ENCODE measurements around the gene FBLN2. TPM values are rescaled to one million over a fixed set of nuclear protein-coding genes. Genes with fewer than 3 reads are reported as not detected.

Gene FBLN2
- total and polyA plus RNA-seq, 2 of the 13 experiments (the other 11 are each of a cell fraction or from before 2014, with no cell fraction given) = not detected

DNA sequence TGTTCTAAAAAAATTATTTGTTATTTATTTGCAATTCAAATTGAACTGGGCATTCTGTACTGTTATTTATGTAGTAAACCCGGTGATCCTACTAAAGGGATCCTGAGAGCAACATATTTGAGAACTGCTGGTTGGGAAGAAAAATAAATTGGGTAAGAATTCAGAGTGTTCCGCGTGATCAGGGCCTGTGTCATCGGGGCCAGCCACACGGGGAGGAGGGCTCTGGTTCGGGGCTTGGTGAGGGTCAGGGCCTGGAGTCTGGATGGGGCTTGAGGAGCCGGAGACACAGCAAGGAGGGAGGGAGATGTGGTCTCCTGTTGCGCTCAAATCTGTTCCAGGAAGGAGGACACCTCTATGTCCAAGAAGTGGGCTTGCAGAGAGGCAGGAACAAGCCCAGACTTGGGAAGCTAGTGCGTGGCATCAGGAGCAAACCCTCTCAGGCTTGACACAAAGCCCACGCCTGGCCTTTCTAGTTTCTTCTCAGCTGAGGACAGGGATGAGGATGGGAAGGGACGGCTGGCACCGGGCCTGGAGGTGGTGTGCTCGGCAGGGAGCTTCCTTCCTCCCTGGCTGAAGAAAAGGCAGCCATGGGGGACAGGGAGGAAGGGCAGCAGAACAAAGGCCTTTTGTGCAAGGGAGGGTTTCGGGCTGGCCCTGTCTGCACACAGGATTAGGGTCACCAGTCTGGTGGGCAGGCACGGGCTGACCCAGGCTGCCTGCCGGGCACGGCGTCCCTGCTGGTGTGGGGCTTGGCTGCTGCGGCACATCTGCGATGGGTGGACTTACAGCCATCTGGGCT lies 22.9 kb upstream of the FBLN2 start:
- no peak for FAIRE-seq
- in situ Hi-C loops (cut with HindIII; ENCODE audit: extremely low pct_ligation_motif_present, low pct_unique_long_range_greater_than_20kb) = no loop called here

DNA sequence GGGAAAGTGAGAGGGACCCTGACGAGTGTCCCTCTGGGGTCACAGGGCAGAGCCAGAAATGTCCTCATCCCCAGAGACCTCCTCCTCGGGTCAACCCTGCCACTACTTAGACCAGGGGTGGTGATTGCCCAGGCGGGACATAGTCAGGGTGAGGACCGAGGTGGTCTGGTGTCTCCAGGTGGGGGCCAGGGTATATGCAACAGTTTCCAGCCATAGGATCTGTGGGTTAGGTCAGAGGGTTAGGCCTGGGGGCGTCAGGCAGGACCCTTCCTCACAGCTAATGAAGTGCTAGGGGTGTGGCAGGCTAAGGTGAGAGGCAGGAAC lies 22.3 kb upstream of the FBLN2 start:
- no peak overlapping the region for H3K4me3 ChIP-seq (replicated peaks in 1 of 3; ENCODE audit: insufficient read depth in 1 of 3, low read depth in 2 of 3, low read length in 3 of 3)
- intact Hi-C loops (cut with micrococcal nuclease; ENCODE audit: unreplicated experiment) (no loop called here), in situ Hi-C loops (cut with HindIII; ENCODE audit: extremely low pct_ligation_motif_present, low pct_unique_long_range_greater_than_20kb) (no loop called here)
- 60% methylated on average over 2 of the region's 5 CpGs for WGBS (ENCODE audit: low lambda C conversion rate)
- no peak overlapping the region for H2AFZ ChIP-seq (ENCODE audit: low read length)
- no peak for DNase-seq (ENCODE audit: low spot score)
- peaks cover 0 to 33% of the 10 kb centered on the region in 2 experiments; a peak in 3 of 5 replicates for H3K27me3 ChIP-seq (ENCODE audit: control insufficient read depth in 1 of 2, insufficient read depth in 2 of 2, low read length in 2 of 2)
- ATAC-seq = no peak
- H3K9ac ChIP-seq (ENCODE audit: insufficient read depth, low read depth, low read length) = no peak overlapping the region
- no peaks in the 10 kb centered on the region for H3K79me2 ChIP-seq (ENCODE audit: insufficient read depth, low read length)
- BruUV-seq (replicated peaks) = no TSS peak
- no peak for FAIRE-seq
- H4K20me1 ChIP-seq (ENCODE audit: insufficient read depth, low read length) = no peaks in the 10 kb centered on the region
- TF ChIP-seq NFATC3 (CRISPR knock-in tag; IDR thresholded peaks at IDR 0.05) (no peak), NR3C1 (CRISPR knock-in tag; IDR thresholded peaks at IDR 0.05) (no peak), U2AF1 (optimal IDR thresholded peaks at IDR 0.05; ENCODE audit: low read depth, low read length) (no peak)
- TF ChIP-seq, protein P1, sequence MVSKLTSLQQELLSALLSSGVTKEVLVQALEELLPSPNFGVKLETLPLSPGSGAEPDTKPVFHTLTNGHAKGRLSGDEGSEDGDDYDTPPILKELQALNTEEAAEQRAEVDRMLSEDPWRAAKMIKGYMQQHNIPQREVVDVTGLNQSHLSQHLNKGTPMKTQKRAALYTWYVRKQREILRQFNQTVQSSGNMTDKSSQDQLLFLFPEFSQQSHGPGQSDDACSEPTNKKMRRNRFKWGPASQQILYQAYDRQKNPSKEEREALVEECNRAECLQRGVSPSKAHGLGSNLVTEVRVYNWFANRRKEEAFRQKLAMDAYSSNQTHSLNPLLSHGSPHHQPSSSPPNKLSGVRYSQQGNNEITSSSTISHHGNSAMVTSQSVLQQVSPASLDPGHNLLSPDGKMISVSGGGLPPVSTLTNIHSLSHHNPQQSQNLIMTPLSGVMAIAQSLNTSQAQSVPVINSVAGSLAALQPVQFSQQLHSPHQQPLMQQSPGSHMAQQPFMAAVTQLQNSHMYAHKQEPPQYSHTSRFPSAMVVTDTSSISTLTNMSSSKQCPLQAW (CRISPR knock-in tag; IDR thresholded peaks at IDR 0.05) = no peak
- TF ChIP-seq, protein P2, sequence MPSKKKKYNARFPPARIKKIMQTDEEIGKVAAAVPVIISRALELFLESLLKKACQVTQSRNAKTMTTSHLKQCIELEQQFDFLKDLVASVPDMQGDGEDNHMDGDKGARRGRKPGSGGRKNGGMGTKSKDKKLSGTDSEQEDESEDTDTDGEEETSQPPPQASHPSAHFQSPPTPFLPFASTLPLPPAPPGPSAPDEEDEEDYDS (CRISPR knock-in tag; IDR thresholded peaks at IDR 0.05) = no peak
- TF ChIP-seq, protein P3, sequence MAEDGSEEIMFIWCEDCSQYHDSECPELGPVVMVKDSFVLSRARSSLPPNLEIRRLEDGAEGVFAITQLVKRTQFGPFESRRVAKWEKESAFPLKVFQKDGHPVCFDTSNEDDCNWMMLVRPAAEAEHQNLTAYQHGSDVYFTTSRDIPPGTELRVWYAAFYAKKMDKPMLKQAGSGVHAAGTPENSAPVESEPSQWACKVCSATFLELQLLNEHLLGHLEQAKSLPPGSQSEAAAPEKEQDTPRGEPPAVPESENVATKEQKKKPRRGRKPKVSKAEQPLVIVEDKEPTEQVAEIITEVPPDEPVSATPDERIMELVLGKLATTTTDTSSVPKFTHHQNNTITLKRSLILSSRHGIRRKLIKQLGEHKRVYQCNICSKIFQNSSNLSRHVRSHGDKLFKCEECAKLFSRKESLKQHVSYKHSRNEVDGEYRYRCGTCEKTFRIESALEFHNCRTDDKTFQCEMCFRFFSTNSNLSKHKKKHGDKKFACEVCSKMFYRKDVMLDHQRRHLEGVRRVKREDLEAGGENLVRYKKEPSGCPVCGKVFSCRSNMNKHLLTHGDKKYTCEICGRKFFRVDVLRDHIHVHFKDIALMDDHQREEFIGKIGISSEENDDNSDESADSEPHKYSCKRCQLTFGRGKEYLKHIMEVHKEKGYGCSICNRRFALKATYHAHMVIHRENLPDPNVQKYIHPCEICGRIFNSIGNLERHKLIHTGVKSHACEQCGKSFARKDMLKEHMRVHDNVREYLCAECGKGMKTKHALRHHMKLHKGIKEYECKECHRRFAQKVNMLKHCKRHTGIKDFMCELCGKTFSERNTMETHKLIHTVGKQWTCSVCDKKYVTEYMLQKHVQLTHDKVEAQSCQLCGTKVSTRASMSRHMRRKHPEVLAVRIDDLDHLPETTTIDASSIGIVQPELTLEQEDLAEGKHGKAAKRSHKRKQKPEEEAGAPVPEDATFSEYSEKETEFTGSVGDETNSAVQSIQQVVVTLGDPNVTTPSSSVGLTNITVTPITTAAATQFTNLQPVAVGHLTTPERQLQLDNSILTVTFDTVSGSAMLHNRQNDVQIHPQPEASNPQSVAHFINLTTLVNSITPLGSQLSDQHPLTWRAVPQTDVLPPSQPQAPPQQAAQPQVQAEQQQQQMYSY (CRISPR knock-in tag; IDR thresholded peaks at IDR 0.05) = no peak
- no peaks in the 10 kb centered on the region for H3K36me3 ChIP-seq (replicated peaks in 1 of 2; ENCODE audit: control insufficient read depth in 1 of 2, insufficient read depth in 2 of 2, low read length in 2 of 2)
- CTCF ChIA-PET (ENCODE audit: low intra/inter-chr PET ratio, low total read pairs) = no interaction called here
- H3K9me3 ChIP-seq (ENCODE audit: low read length) = no peaks in the 10 kb centered on the region
- H3K4me1 ChIP-seq (ENCODE audit: insufficient read depth, low read length) = peaks cover 23% of the 10 kb centered on the region
- POLR2A ChIA-PET = no interaction called here
- no peak overlapping the region for H3K27ac ChIP-seq (ENCODE audit: extremely low read length, insufficient read depth, low read length)
- no peak overlapping the region for H3K4me2 ChIP-seq (ENCODE audit: low read depth, low read length)

More for the DNA sequence above, 22.9 kb upstream of the FBLN2 start:
- CTCF ChIA-PET (ENCODE audit: low intra/inter-chr PET ratio, low total read pairs) = no interaction called here
- no peaks in the 10 kb centered on the region for H4K20me1 ChIP-seq (ENCODE audit: insufficient read depth, low read length)
- POLR2A ChIA-PET = no interaction called here
- ATAC-seq = no peak; the same call in 2 of the 3 replicates
- H3K4me3 ChIP-seq (replicated peaks in 1 of 3; ENCODE audit: insufficient read depth in 1 of 3, low read depth in 2 of 3, low read length in 3 of 3) = no peak overlapping the region
- H3K36me3 ChIP-seq (replicated peaks in 1 of 2; ENCODE audit: control insufficient read depth in 1 of 2, insufficient read depth in 2 of 2, low read length in 2 of 2) = no peaks in the 10 kb centered on the region
- peaks cover 23% of the 10 kb centered on the region for H3K4me1 ChIP-seq (ENCODE audit: insufficient read depth, low read length)
- H3K9ac ChIP-seq (ENCODE audit: insufficient read depth, low read depth, low read length) = no peak overlapping the region
- no peak overlapping the region for H3K4me2 ChIP-seq (ENCODE audit: low read depth, low read length)
- peaks cover 0 to 33% of the 10 kb centered on the region in 2 experiments; a peak in 2 of 5 replicates for H3K27me3 ChIP-seq (ENCODE audit: control insufficient read depth in 1 of 2, insufficient read depth in 2 of 2, low read length in 2 of 2)
- no peaks in the 10 kb centered on the region for H3K79me2 ChIP-seq (ENCODE audit: insufficient read depth, low read length)
- no peak overlapping the region for H3K27ac ChIP-seq (ENCODE audit: extremely low read length, insufficient read depth, low read length)
- WGBS (ENCODE audit: low lambda C conversion rate) = 52% methylated on average over 17 of the region's 20 CpGs
- H2AFZ ChIP-seq (ENCODE audit: low read length) = no peak overlapping the region
- no TSS peak for BruUV-seq (replicated peaks)
- H3K9me3 ChIP-seq (ENCODE audit: low read length) = no peaks in the 10 kb centered on the region
- intact Hi-C loops (cut with micrococcal nuclease; ENCODE audit: unreplicated experiment) = no loop called here
- TF ChIP-seq, protein P4, sequence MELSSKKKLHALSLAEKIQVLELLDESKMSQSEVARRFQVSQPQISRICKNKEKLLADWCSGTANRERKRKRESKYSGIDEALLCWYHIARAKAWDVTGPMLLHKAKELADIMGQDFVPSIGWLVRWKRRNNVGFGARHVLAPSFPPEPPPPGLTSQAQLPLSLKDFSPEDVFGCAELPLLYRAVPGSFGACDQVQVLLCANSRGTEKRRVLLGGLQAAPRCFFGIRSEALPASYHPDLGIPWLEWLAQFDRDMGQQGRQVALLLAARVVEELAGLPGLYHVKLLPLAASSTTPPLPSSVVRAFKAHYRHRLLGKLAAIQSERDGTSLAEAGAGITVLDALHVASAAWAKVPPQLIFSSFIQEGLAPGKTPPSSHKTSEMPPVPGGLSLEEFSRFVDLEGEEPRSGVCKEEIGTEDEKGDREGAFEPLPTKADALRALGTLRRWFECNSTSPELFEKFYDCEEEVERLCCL (CRISPR knock-in tag; IDR thresholded peaks at IDR 0.05; ENCODE audit: borderline replicate concordance) = no peak
- TF ChIP-seq LCORL (IDR thresholded peaks at IDR 0.05) (no peak), LCORL (CRISPR knock-in tag; IDR thresholded peaks at IDR 0.05) (no peak), PHF21A (CRISPR knock-in tag; IDR thresholded peaks at IDR 0.05) (no peak)
- DNase-seq (ENCODE audit: low spot score) = no peak

All from HepG2 (cell line).